Urothelium cell line (cell line): ENCODE results near the gene SDK1.
A peak's percentile ranks its signal among the peaks of the same experiment; 100 is the strongest.

ENCODE experiments used
- DNase-seq: peaks from one replicate; pipeline ENCODE4 v3.0.0; 2011; ENCODE audit warnings: low spot score, mixed read lengths
- FAIRE-seq: peaks from 2 replicates; lab custom pipeline; 2011; peaks lifted over from hg19 to GRCh38; lab: Jason Lieb, UNC

The SDK1 gene

DNA sequence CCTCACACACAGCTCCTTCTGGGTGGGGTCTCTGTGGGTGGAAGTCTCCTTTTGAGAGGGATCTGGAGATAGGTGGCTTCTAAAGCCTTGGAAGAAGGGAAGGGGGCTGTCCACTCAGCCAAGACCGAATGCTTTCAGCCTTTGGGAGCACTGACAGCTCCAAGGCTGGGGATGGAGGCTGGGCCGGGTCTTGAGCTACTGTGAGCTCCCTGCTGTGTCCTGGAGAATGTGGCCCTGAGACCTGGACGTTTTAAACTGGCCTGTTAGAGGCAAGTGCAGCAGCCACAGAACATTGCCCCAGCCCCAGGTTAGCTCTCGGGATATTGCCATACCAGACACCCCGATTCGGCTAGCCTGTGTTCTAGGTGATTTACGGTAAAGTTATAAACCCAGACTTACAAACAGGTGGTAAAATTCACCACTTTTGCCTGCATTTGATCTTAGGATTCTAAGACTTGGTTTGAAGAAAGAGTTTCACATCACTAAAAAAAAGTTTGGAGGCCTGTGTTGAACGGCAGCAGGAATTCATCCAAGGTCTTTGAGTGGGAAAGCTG is 832.5 kb downstream of the SDK1 start:
- no peak for FAIRE-seq
- DNase-seq: no peak

GRCh38 chr7:4134204-4134603 is 833.2 kb downstream of the SDK1 start:
- no peak for DNase-seq
- no peak for FAIRE-seq

DNA sequence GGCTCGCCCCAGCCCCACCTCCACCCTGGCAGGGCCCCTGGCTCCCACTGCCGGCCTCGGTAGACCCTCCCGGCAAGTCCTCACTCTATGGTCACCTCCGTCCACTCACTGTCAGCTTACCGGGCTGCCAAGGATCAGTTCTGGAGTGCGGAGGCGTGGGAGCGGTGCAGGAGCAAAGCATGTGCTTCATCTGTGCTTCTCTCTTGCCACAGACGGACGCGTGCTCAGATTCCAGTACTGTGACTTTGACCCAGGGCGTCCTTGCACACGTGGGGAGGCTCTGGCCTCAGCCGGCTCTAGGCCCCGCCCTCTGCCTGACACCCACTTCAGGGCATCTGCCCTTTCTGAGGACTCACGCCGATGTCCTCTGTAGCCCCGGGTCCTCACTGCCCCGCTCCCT is 833.6 kb downstream of the SDK1 start:
- DNase-seq: no peak
- peak; percentile 52 for FAIRE-seq

DNA sequence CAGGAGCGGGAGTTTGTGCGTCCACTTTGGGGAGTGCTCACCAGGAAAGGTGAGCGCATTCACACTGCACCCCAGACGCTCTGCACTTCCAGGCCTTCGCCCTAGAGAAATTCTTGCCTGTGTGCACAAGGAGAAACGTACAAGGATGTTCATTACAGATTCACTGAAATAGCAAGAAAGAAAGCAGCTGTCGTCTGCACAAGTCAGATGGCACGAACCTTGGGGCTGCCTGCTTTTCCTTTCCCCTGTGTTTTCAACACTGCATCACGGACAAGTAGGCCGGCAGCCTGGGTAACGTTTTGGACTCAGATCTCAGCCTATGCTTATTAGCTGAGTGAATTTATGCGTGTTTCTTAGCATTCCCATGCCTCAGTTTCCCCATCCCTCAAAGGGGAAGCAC is 834.2 kb downstream of the SDK1 start:
- FAIRE-seq (no peak), DNase-seq (no peak)

DNA sequence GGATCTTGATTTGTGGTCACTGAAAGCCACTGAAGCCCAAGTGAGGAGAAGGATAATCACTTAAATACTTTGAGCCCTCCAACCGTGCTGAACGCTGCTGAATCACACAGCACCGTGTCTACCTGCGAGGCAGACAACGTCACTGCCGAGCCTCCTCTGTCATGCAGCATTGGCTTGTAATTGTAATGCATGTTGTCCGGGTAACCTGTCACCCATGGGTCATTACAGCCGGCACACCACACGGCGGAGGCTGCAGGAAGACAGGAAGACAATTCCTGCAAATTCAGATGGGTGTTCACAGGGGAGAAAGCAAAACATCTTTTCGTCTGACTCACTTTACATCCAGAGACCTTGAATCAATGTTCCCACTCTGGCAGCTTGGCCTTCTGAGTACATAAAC is 835.0 kb downstream of the SDK1 start:
- DNase-seq (no peak), FAIRE-seq (no peak)

- FAIRE-seq (peak; percentile 75), DNase-seq (no peak)
Observed at GRCh38 chr7:4136501-4137110, 835.6 kb downstream of the SDK1 start.

- no peak for DNase-seq
- peak; percentile 66 for FAIRE-seq
Observed at GRCh38 chr7:4137552-4137951, 836.5 kb downstream of the SDK1 start.

- DNase-seq (no peak), FAIRE-seq (no peak)
Observed at GRCh38 chr7:4138866-4139265, 837.8 kb downstream of the SDK1 start.

GRCh38 chr7:4139656-4140625 is 838.9 kb downstream of the SDK1 start:
- FAIRE-seq (no peak), DNase-seq (no peak)

DNA sequence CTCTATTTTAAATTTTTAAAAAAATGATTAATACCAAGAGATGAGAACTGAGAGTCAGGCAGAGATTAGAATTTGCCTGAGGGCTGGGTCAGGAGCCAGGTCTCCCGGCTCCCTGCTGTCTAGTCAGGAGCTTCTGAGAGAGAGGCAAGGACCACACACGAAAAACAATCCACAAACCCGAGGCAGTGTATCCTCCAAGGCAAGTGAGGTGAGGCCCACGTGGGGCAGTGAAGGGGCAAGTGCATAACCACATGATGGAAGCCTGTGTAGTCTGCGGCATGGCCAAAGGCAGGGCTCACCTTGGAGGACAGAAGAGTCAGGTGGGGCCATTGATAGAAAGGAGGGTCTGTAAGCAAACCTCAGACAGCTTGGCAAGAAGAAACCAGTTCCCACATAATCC is 839.9 kb downstream of the SDK1 start:
- FAIRE-seq: no peak
- DNase-seq: no peak

DNA sequence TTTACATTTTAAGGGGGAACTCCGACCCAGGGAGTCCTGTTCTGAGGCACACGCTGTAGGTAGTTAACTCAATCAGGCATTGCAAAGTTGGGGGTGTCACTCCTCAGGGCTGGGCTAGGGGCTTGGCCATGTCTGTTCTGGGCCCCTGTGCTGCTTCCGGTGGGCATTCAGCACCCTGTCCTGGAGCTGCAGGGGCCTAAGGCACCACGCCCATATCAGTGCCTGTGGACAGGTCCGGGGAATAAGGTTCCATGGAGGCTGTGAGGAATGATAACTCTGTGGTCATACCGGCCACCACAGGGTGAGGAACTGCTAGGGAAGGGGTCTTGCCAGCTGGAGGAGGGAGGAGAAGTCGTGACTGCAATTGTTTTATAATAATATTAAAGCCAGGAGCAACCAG is 842.0 kb downstream of the SDK1 start:
- FAIRE-seq: peak; percentile 13
- no peak for DNase-seq

GRCh38 chr7:4143511-4144171 is 842.6 kb downstream of the SDK1 start:
- FAIRE-seq (peak; percentile 72), DNase-seq (no peak)

DNA sequence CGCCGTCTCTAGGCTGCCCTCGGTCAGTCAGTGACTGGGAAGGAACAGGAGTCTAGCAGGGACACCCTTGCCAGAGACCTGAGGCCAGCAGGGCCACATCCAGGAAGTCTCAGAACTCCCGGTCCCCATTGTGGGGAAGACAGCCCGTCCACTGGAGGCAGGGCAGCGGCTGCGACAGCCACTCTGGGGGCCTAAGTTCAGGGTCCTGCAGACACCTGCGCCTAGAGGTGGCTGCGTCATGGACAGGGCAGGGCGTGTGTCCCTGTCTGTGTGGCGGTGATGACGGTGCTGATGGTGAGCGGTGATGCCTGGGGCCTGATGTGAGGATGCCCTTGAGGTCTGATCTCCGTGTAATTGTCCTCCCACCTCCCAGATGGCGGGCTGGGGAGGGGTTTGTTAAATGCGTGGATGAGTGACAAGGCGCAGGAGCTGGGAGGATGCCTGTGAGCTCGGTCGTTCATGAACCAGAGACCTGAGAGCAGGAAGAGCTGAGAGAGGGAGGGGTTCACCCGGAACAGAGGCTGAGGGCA is 843.2 kb downstream of the SDK1 start:
- no peak for DNase-seq
- FAIRE-seq: peak; percentile 90

DNA sequence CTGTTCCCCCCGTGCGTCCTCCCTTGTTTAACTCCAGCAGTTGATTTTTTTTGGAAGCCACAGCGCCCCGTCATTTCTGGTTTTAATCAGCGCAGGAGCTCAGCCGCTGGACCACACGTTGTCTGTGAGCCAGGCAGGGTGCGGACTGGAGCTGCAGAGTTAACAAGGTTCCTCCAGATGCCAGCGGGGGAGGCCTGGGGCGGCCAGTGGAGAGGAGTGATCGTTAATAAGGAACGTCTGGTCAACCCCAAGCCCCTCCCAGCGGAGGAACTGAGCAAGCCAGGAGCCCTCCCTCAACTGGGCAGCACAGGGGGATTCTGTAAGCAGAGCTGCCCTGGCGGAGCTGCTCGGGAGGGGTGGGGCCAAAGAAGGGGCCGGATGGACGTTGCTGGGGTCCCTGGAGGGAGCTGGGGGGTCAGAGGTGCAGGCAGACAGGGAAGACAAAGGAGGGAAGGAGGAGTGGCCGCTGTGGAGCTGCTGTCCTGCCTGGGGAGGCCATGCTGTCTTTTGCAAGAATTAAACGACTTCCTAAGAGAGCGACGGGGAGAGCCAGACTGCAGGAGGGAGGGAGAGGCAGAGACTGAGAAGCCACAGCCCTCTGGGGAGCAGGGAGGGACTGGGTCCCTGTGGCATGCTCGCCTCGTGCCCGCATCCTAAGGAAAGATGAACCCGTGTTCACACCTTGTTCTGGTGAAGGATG is 843.9 kb downstream of the SDK1 start:
- DNase-seq (no peak), FAIRE-seq (peak; percentile 74)

GRCh38 chr7:4145576-4145975 is 844.5 kb downstream of the SDK1 start:
- FAIRE-seq (peak; percentile 13), DNase-seq (no peak)

DNA sequence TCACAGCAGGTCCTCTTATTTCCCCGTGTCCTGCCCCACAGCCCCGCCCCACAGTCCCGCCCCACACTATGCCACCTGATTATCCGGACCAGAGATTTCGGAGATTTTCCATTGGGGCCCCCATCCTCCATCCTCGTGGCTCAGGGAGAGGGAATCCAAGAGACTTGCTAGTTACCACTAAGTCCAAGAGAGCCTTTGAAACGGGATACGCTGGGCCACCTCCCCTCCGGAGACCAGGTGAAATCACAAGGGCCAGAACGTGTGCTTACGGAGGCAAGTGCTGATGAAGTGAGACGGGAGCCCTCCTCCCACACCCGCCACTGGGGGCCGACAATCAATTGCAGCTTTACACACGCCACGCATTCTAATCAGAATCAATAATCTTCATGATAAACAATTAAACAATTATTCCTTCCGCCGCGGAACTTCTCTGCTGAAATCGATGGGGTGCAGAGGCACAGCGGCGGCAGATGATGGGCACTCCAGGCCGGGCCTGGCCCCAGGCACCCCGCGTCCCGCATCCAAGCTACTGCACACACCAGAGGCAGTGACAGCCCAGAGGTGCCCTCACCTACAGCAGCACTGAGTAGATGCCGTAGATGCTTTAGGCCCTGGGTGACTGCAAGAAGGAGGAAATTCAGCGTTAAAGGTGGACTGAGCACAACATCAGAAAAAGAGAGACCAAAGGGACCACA is 847.0 kb downstream of the SDK1 start:
- DNase-seq (no peak), FAIRE-seq (no peak)

DNA sequence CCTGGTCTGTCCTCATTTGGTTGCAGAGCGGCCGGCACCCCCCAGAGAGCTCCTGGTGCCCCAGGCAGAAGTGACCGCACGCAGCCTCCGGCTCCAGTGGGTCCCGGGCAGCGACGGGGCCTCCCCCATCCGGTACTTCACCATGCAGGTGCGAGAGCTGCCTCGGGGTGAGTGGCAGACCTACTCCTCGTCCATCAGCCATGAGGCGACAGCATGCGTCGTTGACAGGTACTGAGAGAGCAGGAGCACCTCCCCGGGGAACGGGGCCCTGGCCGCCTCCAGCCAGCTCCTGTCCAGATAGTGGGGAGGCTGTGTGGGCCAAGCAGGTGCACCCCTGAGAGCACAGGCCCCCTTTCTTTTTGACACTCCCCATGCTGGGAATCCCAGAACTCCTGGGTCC is 848.2 kb downstream of the SDK1 start:
- DNase-seq (no peak), FAIRE-seq (peak; percentile 46)

DNA sequence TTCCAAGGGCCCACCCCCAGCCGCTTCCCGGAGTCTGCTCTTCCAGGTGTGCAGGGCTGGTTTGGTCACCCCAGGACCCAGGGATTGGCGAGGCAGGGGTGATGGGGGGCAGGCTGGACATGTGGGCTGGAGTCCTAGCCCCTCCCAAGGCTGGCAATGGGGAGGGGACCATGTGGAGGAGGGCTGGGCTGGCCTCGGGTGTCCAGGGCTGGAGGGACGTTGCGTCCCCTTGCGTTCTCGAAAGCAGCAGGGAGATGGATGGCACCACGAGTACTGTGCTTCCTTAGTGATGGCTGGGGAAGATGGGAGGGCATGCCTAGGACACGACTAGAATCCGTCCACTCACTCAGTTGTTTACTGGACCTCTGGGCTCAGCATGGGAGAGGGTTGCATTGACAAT is 848.6 kb downstream of the SDK1 start:
- DNase-seq: no peak
- peak; percentile 91 for FAIRE-seq

- DNase-seq: no peak
- FAIRE-seq: peak; percentile 65
Observed at GRCh38 chr7:4150731-4151130, 849.7 kb downstream of the SDK1 start.

DNA sequence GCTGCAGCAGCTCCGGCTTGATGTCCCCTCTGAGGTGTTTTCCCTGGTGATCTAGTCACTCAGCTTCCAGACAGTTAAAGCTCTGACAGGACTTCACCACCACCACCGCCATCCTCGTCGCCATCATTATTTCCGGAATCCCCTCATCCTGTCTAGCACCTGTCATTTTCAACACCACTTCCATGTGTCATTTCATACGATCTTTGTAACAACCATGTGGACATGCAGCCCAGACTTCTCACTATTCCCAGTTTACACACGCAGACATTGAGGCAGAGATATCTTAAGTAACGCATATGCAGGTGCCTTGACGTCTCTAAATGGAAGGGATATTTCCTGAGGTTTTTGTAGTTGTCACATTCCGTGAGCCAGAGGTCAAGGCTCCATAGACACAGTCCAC is 850.5 kb downstream of the SDK1 start:
- DNase-seq: no peak
- no peak for FAIRE-seq
